ENCODE results near the gene KLF3.

DNA sequence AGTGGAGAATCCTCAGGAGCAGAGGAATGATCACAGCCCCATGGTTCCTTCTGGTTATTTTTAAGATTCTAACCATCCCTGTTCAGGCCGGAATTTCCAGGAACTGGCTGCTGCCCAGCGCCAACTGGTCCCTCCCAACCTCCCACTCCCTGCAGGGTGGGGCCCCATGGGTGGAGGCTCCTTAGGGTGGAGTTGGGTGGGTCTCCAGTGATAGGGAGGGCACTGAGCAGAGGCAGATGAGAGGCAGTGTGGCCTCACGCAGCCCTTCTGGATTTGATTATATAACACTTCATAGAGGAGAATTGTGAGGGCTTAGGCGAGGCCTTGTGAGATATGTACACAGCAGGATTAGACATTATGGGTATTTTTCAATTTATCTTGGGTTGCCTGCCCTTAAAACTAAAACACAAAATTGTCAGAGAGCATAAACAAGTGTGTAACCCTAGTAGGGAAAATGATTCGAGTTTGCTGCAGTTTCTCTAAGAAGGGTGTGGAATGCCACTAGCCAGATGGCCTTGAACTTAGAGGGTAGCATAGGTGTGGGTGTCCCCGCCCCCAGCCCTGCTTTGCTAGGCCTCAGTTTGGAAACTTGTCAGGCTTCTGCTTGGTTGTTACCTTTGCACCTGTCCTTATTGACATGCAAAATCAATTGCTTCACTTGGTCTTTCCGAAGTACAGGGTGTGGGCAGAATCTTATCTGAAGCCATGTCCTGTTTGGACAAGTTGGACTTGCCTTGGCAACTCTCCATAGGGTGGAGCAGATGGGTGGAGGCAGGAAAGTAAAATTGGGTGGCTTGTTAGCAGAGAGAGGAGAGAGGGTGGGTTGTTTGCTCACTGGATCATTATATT, 9.4 kb downstream of the KLF3 start:
- TF ChIP-seq, protein P1, sequence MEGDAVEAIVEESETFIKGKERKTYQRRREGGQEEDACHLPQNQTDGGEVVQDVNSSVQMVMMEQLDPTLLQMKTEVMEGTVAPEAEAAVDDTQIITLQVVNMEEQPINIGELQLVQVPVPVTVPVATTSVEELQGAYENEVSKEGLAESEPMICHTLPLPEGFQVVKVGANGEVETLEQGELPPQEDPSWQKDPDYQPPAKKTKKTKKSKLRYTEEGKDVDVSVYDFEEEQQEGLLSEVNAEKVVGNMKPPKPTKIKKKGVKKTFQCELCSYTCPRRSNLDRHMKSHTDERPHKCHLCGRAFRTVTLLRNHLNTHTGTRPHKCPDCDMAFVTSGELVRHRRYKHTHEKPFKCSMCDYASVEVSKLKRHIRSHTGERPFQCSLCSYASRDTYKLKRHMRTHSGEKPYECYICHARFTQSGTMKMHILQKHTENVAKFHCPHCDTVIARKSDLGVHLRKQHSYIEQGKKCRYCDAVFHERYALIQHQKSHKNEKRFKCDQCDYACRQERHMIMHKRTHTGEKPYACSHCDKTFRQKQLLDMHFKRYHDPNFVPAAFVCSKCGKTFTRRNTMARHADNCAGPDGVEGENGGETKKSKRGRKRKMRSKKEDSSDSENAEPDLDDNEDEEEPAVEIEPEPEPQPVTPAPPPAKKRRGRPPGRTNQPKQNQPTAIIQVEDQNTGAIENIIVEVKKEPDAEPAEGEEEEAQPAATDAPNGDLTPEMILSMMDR (IDR thresholded peaks at IDR 0.05), result no peak
- no peak for TF ChIP-seq EP300 (IDR thresholded peaks at IDR 0.05)
- peak in 2 of 3 donors; percentile 45 to 88 for TF ChIP-seq POLR2AphosphoS5 (IDR thresholded peaks at IDR 0.05)
